SK-N-SH treated with all-trans-retinoic acid at 6 μM for 48 hours (cell line): ENCODE results near the gene CNP.

Experiments
- ARNTL ChIP-seq: fragments of 450-650 bp; formaldehyde crosslinking; IDR thresholded peaks from 2 replicates; pipeline ENCODE4 v1.5.0; 2020; ENCODE audit warnings: low read depth, mild to moderate bottlenecking, moderate library complexity, borderline replicate concordance
- ESRRG ChIP-seq: fragments of 250-450 bp; sonication (Bioruptor Pico); IDR thresholded peaks from 2 replicates; pipeline ENCODE4 v1.6.1; 2021; ENCODE audit warnings: mild to moderate bottlenecking
- PPARA ChIP-seq: fragments of 250-450 bp; sonication (Bioruptor Pico); IDR thresholded peaks from 2 replicates; pipeline ENCODE4 v1.5.0; 2020; ENCODE audit warnings: mild to moderate bottlenecking, borderline replicate concordance
- ZFP3 ChIP-seq: fragments of 250-450 bp; sonication (Bioruptor Pico); IDR thresholded peaks from 2 replicates; pipeline ENCODE4 v1.5.0; 2020; ENCODE audit warnings: mild to moderate bottlenecking, moderate library complexity
- ZFP30 ChIP-seq: fragments of 450-650 bp; formaldehyde crosslinking; IDR thresholded peaks from 2 replicates; pipeline ENCODE4 v1.5.0; 2022; ENCODE audit warnings: mild to moderate bottlenecking, moderate library complexity
- TF ChIP-seq, protein P1 (sequence below): fragments of 250-450 bp; sonication (Bioruptor Pico); IDR thresholded peaks from 2 replicates; pipeline ENCODE4 v1.8.0; 2020; ENCODE audit warnings: mild to moderate bottlenecking, moderate library complexity, borderline replicate concordance

DNA sequence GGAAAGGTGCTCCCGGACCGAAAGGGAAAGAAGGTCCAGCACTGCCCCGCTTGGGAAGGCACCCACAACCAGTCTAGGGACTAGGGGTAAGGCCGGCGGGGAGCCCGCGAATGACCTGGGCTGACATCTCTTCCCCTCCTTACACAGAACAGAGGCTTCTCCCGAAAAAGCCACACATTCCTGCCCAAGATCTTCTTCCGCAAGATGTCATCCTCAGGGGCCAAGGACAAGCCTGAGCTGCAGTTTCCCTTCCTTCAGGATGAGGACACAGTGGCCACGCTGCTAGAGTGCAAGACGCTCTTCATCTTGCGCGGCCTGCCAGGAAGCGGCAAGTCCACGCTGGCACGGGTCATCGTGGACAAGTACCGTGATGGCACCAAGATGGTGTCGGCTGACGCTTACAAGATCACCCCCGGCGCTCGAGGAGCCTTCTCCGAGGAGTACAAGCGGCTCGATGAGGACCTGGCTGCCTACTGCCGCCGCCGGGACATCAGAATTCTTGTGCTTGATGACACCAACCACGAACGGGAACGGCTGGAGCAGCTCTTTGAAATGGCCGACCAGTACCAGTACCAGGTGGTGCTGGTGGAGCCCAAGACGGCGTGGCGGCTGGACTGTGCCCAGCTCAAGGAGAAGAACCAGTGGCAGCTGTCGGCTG, 1.5 kb downstream of the CNP start:
- TF ChIP-seq ESRRG (CRISPR knock-in tag) (no peak), ARNTL (CRISPR knock-in tag) (no peak), ZFP3 (no peak), PPARA (no peak), ZFP30 (CRISPR knock-in tag) (no peak)
- TF ChIP-seq, protein P1, sequence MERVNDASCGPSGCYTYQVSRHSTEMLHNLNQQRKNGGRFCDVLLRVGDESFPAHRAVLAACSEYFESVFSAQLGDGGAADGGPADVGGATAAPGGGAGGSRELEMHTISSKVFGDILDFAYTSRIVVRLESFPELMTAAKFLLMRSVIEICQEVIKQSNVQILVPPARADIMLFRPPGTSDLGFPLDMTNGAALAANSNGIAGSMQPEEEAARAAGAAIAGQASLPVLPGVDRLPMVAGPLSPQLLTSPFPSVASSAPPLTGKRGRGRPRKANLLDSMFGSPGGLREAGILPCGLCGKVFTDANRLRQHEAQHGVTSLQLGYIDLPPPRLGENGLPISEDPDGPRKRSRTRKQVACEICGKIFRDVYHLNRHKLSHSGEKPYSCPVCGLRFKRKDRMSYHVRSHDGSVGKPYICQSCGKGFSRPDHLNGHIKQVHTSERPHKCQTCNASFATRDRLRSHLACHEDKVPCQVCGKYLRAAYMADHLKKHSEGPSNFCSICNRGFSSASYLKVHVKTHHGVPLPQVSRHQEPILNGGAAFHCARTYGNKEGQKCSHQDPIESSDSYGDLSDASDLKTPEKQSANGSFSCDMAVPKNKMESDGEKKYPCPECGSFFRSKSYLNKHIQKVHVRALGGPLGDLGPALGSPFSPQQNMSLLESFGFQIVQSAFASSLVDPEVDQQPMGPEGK (CRISPR knock-in tag) = no peak
